Stimulated activated CD8-positive, alpha-beta memory T cell treated with anti-CD3 and anti-CD28 coated beads, Interleukin-12 subunit alpha, Interleukin-12 subunit beta, amount 100 ng/mL, for 24 hours (primary cell): ENCODE data around the gene SYT17.

Experiments
- DNase-seq: peaks from one replicate; pipeline ENCODE4 v3.0.0-alpha.2; 2020; ENCODE audit errors: extremely low read depth

The SYT17 gene

DNA sequence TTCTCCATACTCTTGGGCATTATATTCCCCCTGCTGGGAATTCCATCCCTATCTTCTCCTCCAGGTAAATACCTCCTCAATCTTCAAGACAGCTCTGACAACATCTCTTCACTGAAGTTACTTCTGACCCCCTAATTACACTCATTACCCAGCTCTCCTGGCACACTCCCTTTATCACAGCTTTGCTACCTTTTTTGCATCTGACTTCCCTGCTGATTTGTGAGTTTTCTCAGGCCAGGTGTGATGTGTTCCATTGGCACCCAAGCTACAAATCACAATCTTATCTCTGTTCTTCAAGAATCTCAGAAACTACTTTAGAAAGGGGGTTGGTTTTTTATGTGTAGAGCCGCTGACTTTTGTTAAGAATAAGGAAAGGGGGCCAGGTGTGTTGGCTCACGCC, 131.5 kb downstream of the SYT17 start:
- DNase-seq, result no peak

DNA sequence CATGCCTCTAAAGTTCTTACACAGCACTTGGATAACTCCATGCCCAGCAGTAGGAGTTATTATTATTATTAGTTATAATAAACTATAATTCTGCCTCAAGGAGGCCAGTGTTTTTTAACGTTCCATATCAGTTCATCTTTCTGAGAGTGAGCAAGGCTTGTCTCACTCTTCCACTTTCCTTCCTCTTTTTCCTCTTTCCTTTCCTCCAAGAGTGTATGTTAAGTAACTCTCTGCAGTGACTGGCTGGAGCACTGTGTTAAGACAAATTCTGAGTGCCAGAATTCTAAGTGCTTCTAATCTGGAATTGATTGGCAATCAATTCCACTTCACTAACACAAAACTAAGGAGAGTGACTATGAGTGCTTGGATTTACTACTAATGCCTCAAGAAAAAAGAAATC, 133.9 kb downstream of the SYT17 start:
- DNase-seq, result no peak

DNA sequence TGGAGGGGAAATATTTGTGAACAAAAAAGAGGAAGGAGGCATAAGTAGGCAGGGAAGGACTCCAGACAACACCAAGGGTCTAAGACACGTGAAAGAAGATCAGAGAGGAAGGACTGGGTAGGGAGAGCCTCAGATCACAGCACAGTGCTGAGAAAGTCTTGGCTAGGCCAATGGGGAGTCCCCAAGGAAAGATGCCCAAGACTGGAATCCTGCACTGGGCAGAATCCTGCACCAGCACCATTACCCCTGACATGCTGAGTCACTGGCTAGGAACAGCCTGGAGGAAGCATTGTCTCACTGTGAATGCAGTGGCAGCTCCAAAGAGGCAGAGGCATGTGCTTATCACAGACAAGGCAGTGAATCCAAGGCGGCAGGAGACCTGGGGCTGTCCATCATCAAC, 136.7 kb downstream of the SYT17 start:
- DNase-seq, result no peak

DNA sequence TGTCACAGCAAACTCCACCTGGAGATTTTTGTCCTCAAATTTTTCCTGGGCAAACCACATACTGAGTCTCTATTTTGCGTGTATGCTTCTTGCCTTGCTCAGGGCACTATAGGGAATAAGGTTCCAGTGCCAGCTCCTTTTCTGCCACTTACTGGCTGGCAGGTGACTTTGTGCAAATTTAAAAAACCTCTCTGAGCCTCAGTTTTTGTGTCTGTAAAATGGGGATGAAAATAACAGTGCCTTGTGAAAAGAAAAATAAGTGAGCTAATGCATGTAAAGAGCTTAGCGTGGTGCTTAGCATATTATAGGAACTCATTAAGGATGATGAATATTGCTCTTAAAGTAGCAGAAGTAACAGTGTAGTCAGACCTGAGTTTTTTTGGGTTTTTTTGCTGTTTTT, 137.4 kb downstream of the SYT17 start:
- DNase-seq, result no peak

DNA sequence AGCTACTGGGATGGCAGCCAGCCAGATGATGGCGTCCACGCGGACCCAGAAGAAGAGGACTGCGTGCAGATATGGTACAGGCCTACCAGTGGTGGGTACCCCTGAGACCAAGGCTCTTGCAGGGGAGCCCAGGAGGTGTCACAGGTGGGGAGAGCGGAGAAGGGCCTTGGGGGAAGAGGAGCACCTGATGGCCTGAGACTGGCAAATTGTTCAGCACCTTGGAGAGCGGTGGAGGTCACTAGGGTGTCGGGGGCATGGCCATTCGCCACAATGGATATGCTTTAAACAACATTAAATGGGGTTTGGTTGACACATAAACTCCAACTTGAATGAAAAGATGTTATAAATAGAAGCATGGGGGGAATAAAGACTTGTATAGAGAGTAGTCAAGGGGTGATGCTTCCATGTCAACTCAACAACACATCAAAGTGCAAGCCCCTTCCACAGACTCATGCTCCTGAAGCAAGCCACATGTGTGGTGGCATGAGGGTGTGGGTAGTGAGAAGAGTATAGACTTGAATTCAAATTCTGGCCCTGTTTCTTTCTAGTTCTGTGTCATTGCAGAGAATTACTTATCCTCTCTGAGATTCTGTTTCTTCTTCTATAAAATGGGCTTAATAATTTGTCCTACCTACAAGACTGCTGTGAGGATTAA, 139.7 kb downstream of the SYT17 start:
- DNase-seq, result no peak

DNA sequence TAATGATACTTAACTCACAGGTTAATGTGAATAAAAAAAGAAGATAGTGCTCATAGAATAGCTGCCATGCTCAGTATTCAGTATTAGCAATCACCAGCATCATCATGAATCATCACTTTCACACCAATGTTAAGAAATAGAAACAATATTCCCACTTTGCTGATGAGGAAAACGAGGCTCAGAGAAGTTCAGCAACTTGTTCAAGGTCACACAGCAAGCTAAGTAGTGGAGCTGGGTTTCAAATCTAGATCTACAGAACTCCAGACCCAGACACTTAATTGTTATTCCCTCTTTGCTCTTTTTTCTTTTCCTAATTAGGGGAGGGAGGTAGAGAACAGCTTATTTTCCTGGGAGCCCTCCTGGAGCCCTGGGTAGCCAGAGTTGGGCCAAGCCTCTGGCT, 140.4 kb downstream of the SYT17 start:
- DNase-seq, result no peak

DNA sequence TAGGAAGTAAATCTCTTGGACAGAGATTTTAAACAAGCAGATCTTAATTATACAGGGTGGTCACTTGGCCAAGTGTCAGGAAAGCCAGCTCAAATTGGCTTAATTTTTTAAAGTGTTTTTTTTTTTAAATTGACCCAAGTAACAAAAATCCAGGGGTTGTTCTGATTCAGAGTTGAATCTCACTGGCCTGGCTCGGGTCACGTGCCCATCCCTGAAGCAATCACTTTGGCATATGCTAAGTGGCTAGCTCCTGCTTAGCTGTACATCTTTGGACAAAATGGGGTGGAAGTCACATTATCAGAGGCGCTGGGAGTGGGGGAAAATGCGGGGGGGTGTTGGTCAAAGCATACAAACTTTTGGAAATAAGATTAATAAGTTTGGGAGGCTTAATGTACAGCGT, 141.1 kb downstream of the SYT17 start:
- no peak for DNase-seq

DNA sequence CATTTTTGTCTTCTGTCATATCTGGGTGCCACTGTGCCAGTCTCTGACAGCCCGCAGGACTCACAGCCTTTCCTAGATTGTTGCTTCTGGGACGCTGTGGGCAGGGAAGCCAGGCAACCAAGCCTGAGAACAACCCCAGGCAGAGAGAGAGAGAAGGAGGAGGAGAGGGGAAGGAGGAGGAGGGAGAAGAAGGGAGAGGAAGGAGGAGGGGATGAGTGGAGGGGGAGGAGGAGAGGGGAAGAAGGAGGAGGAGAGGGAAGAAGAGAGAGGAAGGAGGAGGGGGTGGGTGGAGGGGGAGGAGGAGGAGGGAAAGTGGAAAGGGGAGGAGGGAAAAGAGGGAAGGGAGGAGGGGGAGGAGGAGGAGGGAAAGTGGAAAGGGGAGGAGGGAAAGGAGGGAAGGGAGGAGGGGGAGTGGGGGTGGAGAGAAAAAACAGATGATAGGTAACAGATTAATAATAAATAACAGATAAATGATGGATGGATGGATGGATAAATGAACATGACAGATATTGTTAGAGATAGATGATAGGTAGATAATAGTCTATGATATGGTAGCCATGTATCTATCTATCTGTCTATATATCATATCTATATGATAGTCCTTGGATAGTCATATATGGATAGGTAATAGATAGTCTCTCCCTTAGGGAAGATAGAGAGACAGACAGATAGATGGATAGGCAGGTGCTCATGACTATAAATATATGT, 146.8 kb downstream of the SYT17 start:
- no peak for DNase-seq

DNA sequence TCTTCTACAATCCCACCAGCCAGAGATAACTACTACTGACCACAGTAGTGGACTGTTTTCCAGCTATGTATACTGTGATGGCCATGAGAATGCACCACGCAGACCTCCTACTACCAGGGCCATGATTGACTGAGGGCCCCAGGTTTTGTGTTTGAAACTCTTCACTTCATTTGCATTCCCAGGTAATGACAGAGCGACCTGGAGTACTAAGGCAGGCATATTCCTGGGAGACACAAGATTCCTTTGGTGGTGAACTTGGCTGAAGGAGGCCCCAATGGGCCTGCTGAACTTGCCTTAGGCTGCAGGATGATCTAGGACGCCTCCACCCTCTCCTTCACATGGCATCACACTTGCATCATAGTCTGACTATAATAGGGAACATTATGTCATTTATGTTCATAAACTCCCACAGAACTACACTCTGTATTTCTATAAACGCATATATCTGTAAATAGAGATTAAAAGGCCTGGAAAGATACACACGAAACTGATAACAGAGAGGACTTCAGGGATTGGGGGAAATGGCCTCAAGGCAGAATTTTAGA, 147.9 kb downstream of the SYT17 start:
- DNase-seq, result no peak

DNA sequence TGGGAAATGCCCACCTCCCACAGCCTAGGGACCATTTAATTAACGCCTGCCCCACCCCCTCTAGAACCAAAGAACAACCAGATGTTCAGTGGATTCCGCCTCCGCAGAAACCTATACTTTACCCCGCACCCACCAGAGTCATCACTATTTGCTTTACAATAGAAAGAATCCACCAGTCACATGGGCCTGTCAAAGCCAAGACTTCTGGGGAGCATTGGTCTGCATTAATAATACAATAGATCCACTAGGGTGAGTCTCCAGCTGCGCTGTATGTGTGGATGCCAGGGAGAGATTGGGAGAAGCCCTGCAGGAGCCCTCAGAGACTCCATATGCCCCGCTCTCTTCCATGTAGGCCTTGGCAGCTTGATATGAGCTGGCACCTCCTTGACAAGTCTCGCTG, 148.8 kb downstream of the SYT17 start:
- no peak for DNase-seq
